DOHH2 (cell line): ENCODE data around the gene ZIC2.

Experiments
- H3F3A ChIP-seq: fragments of 200-600 bp; sonication (generic), shearing (Covaris generic); 2 replicates; pipeline ENCODE4 v1.6.0; 2016; ENCODE audit warnings: antibody characterized with exemption, mild to moderate bottlenecking; ENCODE audit not compliant: control insufficient read depth, insufficient read depth
- H3K27ac ChIP-seq: fragments of 200-600 bp; sonication (generic); 2 replicates; pipeline ENCODE4 v1.5.1; 2014; ENCODE audit warnings: low read depth, mild to moderate bottlenecking, low read length, moderate library complexity
- H3K27me3 ChIP-seq: fragments of 200-600 bp; sonication (generic); 2 replicates; pipeline ENCODE4 v1.6.1; 2014; ENCODE audit warnings: mild to moderate bottlenecking, low read length, mixed read lengths; ENCODE audit not compliant: control insufficient read depth
- H3K36me3 ChIP-seq: fragments of 200-600 bp; sonication (generic); 2 replicates; pipeline ENCODE4 v1.6.1; 2014; ENCODE audit warnings: mild to moderate bottlenecking, low read length, moderate library complexity, mixed read lengths; ENCODE audit not compliant: control insufficient read depth
- H3K4me1 ChIP-seq: fragments of 200-600 bp; sonication (generic); 2 replicates; pipeline ENCODE4 v1.6.1; 2014; ENCODE audit warnings: mild to moderate bottlenecking, low read length, mixed read lengths; ENCODE audit not compliant: control insufficient read depth
- H3K4me2 ChIP-seq: fragments of 200-600 bp; sonication (generic); 2 replicates; pipeline ENCODE4 v1.6.0; 2014; ENCODE audit warnings: mild to moderate bottlenecking, low read length, moderate library complexity
- H3K4me3 ChIP-seq: fragments of 200-600 bp; sonication (generic); 2 replicates; pipeline ENCODE4 v1.5.1; 2014; ENCODE audit warnings: mild to moderate bottlenecking, low read length, mixed read lengths
- H3K79me2 ChIP-seq: fragments of 200-600 bp; sonication (generic); 2 replicates; pipeline ENCODE4 v1.6.1; 2014; ENCODE audit warnings: mild to moderate bottlenecking, low read length, mixed read lengths; ENCODE audit not compliant: control insufficient read depth
- H3K9me2 ChIP-seq: fragments of 200-600 bp; sonication (generic); replicated peaks from 2 replicates; pipeline ENCODE4 v1.6.1; 2014; ENCODE audit warnings: mild to moderate bottlenecking, low read length, mixed read lengths; ENCODE audit not compliant: control insufficient read depth
- H3K9me3 ChIP-seq: fragments of 200-600 bp; sonication (generic); 2 replicates; pipeline ENCODE4 v1.6.1; 2014; ENCODE audit warnings: antibody characterized with exemption, low read length, mixed read lengths; ENCODE audit not compliant: control insufficient read depth, insufficient read depth
- H4K20me1 ChIP-seq: fragments of 200-600 bp; sonication (generic); 2 replicates; pipeline ENCODE4 v1.6.0; 2014; ENCODE audit warnings: low read depth, mild to moderate bottlenecking, antibody characterized with exemption, low read length, moderate library complexity; ENCODE audit not compliant: control insufficient read depth, insufficient read depth
- EZH2phosphoT487 ChIP-seq: fragments of 200-600 bp; sonication (generic); IDR thresholded peaks from 2 replicates; pipeline ENCODE4 v1.6.1; 2017; ENCODE audit warnings: borderline replicate concordance, mild to moderate bottlenecking, antibody characterized with exemption, low read length, moderate library complexity, mixed read lengths
- TF ChIP-seq, protein P1 (sequence below): fragments of 200-600 bp; sonication (generic); IDR thresholded peaks from one replicate; pipeline ENCODE4 v1.5.1; 2014; ENCODE audit warnings: antibody characterized with exemption, mild to moderate bottlenecking, low read depth, low read length; ENCODE audit not compliant: poor library complexity, severe bottlenecking

ZIC2 gene

DNA sequence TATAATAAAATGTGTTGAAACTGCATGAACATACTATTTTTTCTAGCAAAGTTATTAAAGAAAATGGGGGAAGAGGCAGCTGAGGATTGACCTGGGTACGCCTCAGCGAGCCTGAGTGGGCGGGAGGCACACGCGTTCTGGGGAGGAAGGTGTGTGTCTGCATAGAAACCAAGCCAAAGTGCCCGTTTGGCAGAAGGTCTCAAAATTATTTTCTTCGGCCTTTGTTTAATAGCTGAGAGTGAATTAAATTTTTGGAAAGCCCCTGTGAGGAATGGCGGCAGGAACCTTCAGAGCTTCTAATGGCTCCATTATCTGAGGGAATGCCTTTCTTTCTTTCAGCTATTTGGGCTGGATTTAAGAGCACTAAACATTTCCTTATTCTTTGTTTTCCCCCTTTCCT lies 5.2 kb downstream of the ZIC2 start:
- TF ChIP-seq, protein P1, sequence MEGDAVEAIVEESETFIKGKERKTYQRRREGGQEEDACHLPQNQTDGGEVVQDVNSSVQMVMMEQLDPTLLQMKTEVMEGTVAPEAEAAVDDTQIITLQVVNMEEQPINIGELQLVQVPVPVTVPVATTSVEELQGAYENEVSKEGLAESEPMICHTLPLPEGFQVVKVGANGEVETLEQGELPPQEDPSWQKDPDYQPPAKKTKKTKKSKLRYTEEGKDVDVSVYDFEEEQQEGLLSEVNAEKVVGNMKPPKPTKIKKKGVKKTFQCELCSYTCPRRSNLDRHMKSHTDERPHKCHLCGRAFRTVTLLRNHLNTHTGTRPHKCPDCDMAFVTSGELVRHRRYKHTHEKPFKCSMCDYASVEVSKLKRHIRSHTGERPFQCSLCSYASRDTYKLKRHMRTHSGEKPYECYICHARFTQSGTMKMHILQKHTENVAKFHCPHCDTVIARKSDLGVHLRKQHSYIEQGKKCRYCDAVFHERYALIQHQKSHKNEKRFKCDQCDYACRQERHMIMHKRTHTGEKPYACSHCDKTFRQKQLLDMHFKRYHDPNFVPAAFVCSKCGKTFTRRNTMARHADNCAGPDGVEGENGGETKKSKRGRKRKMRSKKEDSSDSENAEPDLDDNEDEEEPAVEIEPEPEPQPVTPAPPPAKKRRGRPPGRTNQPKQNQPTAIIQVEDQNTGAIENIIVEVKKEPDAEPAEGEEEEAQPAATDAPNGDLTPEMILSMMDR = no peak
- TF ChIP-seq EZH2phosphoT487 = no peak
- Histone ChIP-seq H3F3A (no peaks in the 10 kb centered on the region; the same call in 1 of the 2 replicates), H3K27me3 (peaks cover 7% of the 10 kb centered on the region), H4K20me1 (no peaks in the 10 kb centered on the region), H3K79me2 (no peaks in the 10 kb centered on the region), H3K36me3 (no peaks in the 10 kb centered on the region), H3K9me2 (no peaks in the 10 kb centered on the region), H3K4me3 (no peak overlapping the region), H3K9me3 (no peaks in the 10 kb centered on the region), H3K27ac (no peak overlapping the region), H3K4me2 (peak overlapping the region; percentile 26), H3K4me1 (peaks cover 8% of the 10 kb centered on the region)

- Histone ChIP-seq H3K27me3 (peaks cover 9% of the 10 kb centered on the region), H3K4me3 (no peak overlapping the region), H3K4me2 (peak overlapping the region; percentile 26), H4K20me1 (no peaks in the 10 kb centered on the region), H3K4me1 (peaks cover 8% of the 10 kb centered on the region), H3K79me2 (no peaks in the 10 kb centered on the region), H3K36me3 (no peaks in the 10 kb centered on the region), H3K9me3 (no peaks in the 10 kb centered on the region), H3K27ac (no peak overlapping the region), H3F3A (no peaks in the 10 kb centered on the region; the same call in 1 of the 2 replicates), H3K9me2 (no peaks in the 10 kb centered on the region)
- no peak for TF ChIP-seq EZH2phosphoT487
- TF ChIP-seq, protein P1 = no peak
Observed at GRCh38 chr13:99987154-99988019, 5.8 kb downstream of the ZIC2 start.

GRCh38 chr13:99988529-99989275 lies 7.1 kb downstream of the ZIC2 start:
- Histone ChIP-seq H4K20me1 (no peaks in the 10 kb centered on the region), H3K4me1 (peaks cover 8% of the 10 kb centered on the region), H3K9me3 (no peaks in the 10 kb centered on the region), H3K4me3 (no peak overlapping the region), H3K9me2 (no peaks in the 10 kb centered on the region), H3F3A (no peaks in the 10 kb centered on the region; the same call in 1 of the 2 replicates), H3K36me3 (no peaks in the 10 kb centered on the region), H3K27ac (no peak overlapping the region), H3K27me3 (peaks cover 18% of the 10 kb centered on the region), H3K4me2 (no peak overlapping the region), H3K79me2 (no peaks in the 10 kb centered on the region)
- TF ChIP-seq EZH2phosphoT487 = no peak
- TF ChIP-seq, protein P1 = no peak
